Stimulated activated CD8-positive, alpha-beta memory T cell treated with anti-CD3 and anti-CD28 coated beads, Interleukin-2, amount 100 ng/mL, for 1 hour (primary cell): ENCODE measurements around the gene ZNG1A.
"Not testable (repeated sequence)": the region's sequence is repeated elsewhere in the genome, so short reads cannot be mapped to it uniquely, and the experiment has no call there.

ENCODE experiments used
- DNase-seq, 2 donors: peaks; one replicate each; pipeline ENCODE4 v3.0.0-alpha.2; 2020; ENCODE audit warnings: low read depth in 2 of 2

The ZNG1A gene

GRCh38 chr9:178970-179383, at the start of gene ZNG1A:
Gene ZNG1A (minus strand): TSS chr9:179056. CDS start chr9:178969, 87 bp downstream.
- DNase-seq, result peak; percentile 44 to 66

- DNase-seq, result no peak
These were observed 49.0 kb upstream of the ZNG1A start for GRCh38 chr9:227860-228259.

GRCh38 chr9:224582-225520, 46.0 kb upstream of the ZNG1A start:
- DNase-seq, result no peak

- no peak for DNase-seq
These were observed 45.2 kb upstream of the ZNG1A start for GRCh38 chr9:224026-224425.

GRCh38 chr9:223152-223551, 44.3 kb upstream of the ZNG1A start:
- DNase-seq, result no peak

- no peak for DNase-seq
These were observed 43.3 kb upstream of the ZNG1A start for GRCh38 chr9:221989-222776.

GRCh38 chr9:219670-220365, 41.0 kb upstream of the ZNG1A start:
- DNase-seq, result no peak

- not testable (repeated sequence) for DNase-seq
These were observed 40.2 kb upstream of the ZNG1A start for GRCh38 chr9:219036-219435.

- no peak for DNase-seq
These were observed 39.1 kb upstream of the ZNG1A start for GRCh38 chr9:217950-218349.

- DNase-seq, result no peak
These were observed 38.0 kb upstream of the ZNG1A start for GRCh38 chr9:216866-217265.

GRCh38 chr9:215631-216155, 36.8 kb upstream of the ZNG1A start:
- no peak for DNase-seq

GRCh38 chr9:214648-215493, 36.0 kb upstream of the ZNG1A start, which contains the start of gene DOCK8:
Gene DOCK8 (plus strand): TSS chr9:214865. CDS start chr9:214977, 112 bp downstream.
- peak; percentile 18 to 21 for DNase-seq

- no peak for DNase-seq
These were observed 35.4 kb upstream of the ZNG1A start for GRCh38 chr9:214351-214647.

- not testable (repeated sequence) for DNase-seq
These were observed 35.0 kb upstream of the ZNG1A start for GRCh38 chr9:213901-214300.

GRCh38 chr9:212297-212696, 33.4 kb upstream of the ZNG1A start:
- DNase-seq, result no peak

GRCh38 chr9:211557-211956, 32.7 kb upstream of the ZNG1A start:
- DNase-seq, result no peak

GRCh38 chr9:211036-211435, 32.2 kb upstream of the ZNG1A start:
- no peak for DNase-seq

GRCh38 chr9:209143-209758, 30.4 kb upstream of the ZNG1A start:
- DNase-seq, result no peak

GRCh38 chr9:206481-206880, 27.6 kb upstream of the ZNG1A start:
- no peak for DNase-seq

- not testable (repeated sequence) for DNase-seq
These were observed 20.7 kb upstream of the ZNG1A start for GRCh38 chr9:199601-200000.
